Gastroesophageal sphincter (tissue), 4 donors: Measurements from ENCODE around the gene TGFA. TPM values are rescaled to one million over a fixed set of nuclear protein-coding genes. Genes with fewer than 3 reads are reported as not detected.

Experiments used
- ATAC-seq: fragments of 150-250 bp; one replicate; pipeline ENCODE4 v1.9.1; 2016; ENCODE audit warnings: mild to moderate bottlenecking, moderate library complexity
- H3K27ac ChIP-seq, 4 donors: fragments of 200-600 bp; sonication (generic) in 3 of 4; 1 replicate in 3 of 4; 2 replicates in 1 of 4; pipeline ENCODE4 v1.5.1; 2016 to 2019
- H3K27me3 ChIP-seq: fragments of 200-600 bp; sonication (generic); one replicate; pipeline ENCODE4 v1.5.1; 2019
- H3K36me3 ChIP-seq, 2 donors: fragments of 200-600 bp; sonication (generic); one replicate each; pipeline ENCODE4 v1.5.1; 2019; ENCODE audit warnings: control low read depth in 1 of 2
- H3K4me1 ChIP-seq, 3 donors: fragments of 200-600 bp; sonication (generic); 1 replicate in 2 of 3; 2 replicates in 1 of 3; pipeline ENCODE4 v1.5.1; 2016 to 2019; ENCODE audit warnings: control low read depth in 2 of 3
- H3K4me3 ChIP-seq, 2 donors: fragments of 200-600 bp; sonication (generic); one replicate each; pipeline ENCODE4 v1.5.1; 2019; ENCODE audit warnings: mild to moderate bottlenecking in 1 of 2, moderate library complexity in 1 of 2
- H3K9me3 ChIP-seq, 3 donors: fragments of 200-600 bp; sonication (generic); one replicate each; pipeline ENCODE4 v1.5.1; 2017 to 2019; ENCODE audit warnings: control low read depth in 2 of 3
- CTCF ChIP-seq, 4 experiments: fragments of 200-600 bp in 2 of 4; fragments of 450-650 bp in 2 of 4; sonication (generic) in 1 of 4; IDR thresholded peaks; one replicate each; pipeline ENCODE4 v1.5.1; 2017 to 2019; ENCODE audit warnings: antibody characterized with exemption in 4 of 4, mild to moderate bottlenecking in 2 of 4, moderate library complexity in 2 of 4
- EP300 ChIP-seq: sonication (generic); formaldehyde crosslinking; IDR thresholded peaks from one replicate; pipeline ENCODE4 v1.6.1; 2017; ENCODE audit warnings: antibody characterized with exemption, mild to moderate bottlenecking
- POLR2A ChIP-seq, 2 donors: fragments of 450-650 bp; IDR thresholded peaks; one replicate each; pipeline ENCODE4 v1.6.1; 2017; ENCODE audit warnings: antibody characterized with exemption in 2 of 2, mild to moderate bottlenecking in 2 of 2, moderate library complexity in 1 of 2
- POLR2AphosphoS5 ChIP-seq: sonication (generic); formaldehyde crosslinking; IDR thresholded peaks from one replicate; pipeline ENCODE4 v1.6.1; 2017; ENCODE audit warnings: antibody characterized with exemption
- WGBS, 2 donors: methylation state at CpG; one replicate each; pipeline ENCODE4 v1.1.5; 2018; ENCODE audit warnings: low coverage in 1 of 2; 5-methylcytosine and 5-hydroxymethylcytosine counted together
- total RNA-seq, 4 donors: library from RNA; depleted of rRNA; stranded (reverse); fragments of >200 nt; gene quantifications; one replicate each; pipeline ENCODE4 v1.1.0, GENCODE V29; 2016

Gene TGFA
- total RNA-seq, 4 donors from 2014 or later, result 0.31 to 5.0 (median 1.6) TPM

DNA sequence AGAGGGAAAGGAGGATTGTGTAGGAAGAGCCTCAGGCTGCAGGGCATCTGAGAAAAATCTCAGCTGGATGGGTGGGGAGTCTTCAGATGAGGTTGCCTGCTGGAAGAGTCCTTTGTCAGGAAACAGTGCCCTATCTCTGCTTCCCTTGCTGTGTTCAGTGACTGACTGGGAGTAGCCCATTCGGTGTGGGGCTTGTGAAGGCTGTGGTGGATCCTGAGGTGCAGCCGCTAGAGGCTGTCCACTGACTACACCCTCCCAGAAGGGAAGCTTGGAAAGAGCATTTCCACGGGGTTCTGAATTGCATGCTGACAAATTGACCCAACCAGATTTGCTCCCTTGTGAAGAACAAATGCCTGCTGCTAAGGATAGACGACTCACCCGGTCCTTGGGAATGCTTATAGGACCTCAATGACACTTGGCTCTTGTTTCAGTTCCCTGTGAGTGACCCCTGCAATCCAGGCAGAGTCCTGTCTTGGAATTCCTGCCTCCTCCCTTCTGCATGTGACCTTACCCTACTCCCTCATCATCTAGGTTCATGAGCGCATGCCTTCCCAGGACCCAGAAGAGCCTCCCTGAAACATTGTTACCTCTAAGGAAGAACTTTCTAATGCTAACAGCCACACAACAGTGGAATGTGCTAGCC, 142.0 kb downstream of the TGFA start:
- Histone ChIP-seq H3K4me3 (no peak overlapping the region), H3K27ac (no peak overlapping the region), H3K9me3 (no peaks in the 10 kb centered on the region), H3K36me3 (no peaks in the 10 kb centered on the region), H3K27me3 (peaks cover 14% of the 10 kb centered on the region), H3K4me1 (no peaks in the 10 kb centered on the region)
- no peak for ATAC-seq
- TF ChIP-seq EP300, result no peak
- TF ChIP-seq POLR2AphosphoS5, result no peak
- TF ChIP-seq POLR2A (IDR thresholded peaks at IDR 0.05), result no peak
- TF ChIP-seq CTCF (IDR thresholded peaks at IDR 0.05), result no peak
- WGBS, 2 donors, result 44 to 67% methylated on average over 1 to 6 of the region's 6 CpGs

GRCh38 chr2:70403267-70404053, 150.2 kb downstream of the TGFA start:
- Histone ChIP-seq H3K9me3 (no peaks in the 10 kb centered on the region), H3K4me3 (no peak overlapping the region), H3K36me3 (no peaks in the 10 kb centered on the region), H3K27me3 (peaks cover 45% of the 10 kb centered on the region), H3K27ac (no peak overlapping the region), H3K4me1 (no peaks in the 10 kb centered on the region)
- no peak for ATAC-seq
- 82% methylated on average over 7 of the region's 8 CpGs; no CpG with 5 or more reads in 1 of the 2 donors for WGBS, 2 donors
- TF ChIP-seq POLR2A (IDR thresholded peaks at IDR 0.05), result no peak
- no peak for TF ChIP-seq CTCF (IDR thresholded peaks at IDR 0.05)
- TF ChIP-seq EP300, result no peak
- no peak for TF ChIP-seq POLR2AphosphoS5

GRCh38 chr2:70400539-70400938, 153.1 kb downstream of the TGFA start:
- 52 to 66% methylated on average over 3 of the region's 3 CpGs for WGBS, 2 donors
- H3K36me3 ChIP-seq, result no peaks in the 10 kb centered on the region
- peaks cover 39% of the 10 kb centered on the region for H3K27me3 ChIP-seq
- H3K27ac ChIP-seq, result no peak overlapping the region
- H3K4me1 ChIP-seq, result no peaks in the 10 kb centered on the region
- no peak for TF ChIP-seq EP300
- TF ChIP-seq CTCF (IDR thresholded peaks at IDR 0.05), result no peak
- no peak for ATAC-seq
- H3K4me3 ChIP-seq, result no peak overlapping the region
- H3K9me3 ChIP-seq, result no peaks in the 10 kb centered on the region

DNA sequence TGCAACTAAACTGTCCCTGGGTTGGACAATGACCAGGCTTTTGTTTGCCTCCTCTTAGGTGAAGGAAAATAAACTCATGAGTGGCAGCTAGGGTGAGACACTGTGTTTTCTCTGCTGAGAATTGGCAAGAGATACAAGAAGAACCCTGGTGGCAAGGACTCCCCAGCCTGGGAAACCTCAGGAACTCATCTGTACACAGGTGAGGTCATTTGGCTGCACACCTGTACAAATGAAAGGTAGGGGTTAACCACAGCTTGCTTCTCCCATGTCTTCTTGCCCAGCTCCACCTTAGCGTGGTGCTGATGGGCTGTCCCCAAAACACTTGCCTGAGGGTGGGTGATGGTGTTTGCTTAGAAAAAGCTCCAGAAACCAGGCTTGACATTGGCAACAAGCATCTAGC, 154.6 kb downstream of the TGFA start:
- no peak for TF ChIP-seq POLR2A (IDR thresholded peaks at IDR 0.05)
- TF ChIP-seq POLR2AphosphoS5, result no peak
- TF ChIP-seq EP300, result no peak
- TF ChIP-seq CTCF (IDR thresholded peaks at IDR 0.05), result no peak
- Histone ChIP-seq H3K4me1 (no peaks in the 10 kb centered on the region), H3K27ac (no peak overlapping the region), H3K36me3 (no peaks in the 10 kb centered on the region), H3K27me3 (peaks cover 32% of the 10 kb centered on the region), H3K4me3 (no peak overlapping the region), H3K9me3 (peaks cover 0 to 1% (median 0%) of the 10 kb centered on the region in 3 donors)
- no peak for ATAC-seq
- 83% methylated on average over 1 of the region's 1 CpG; no CpG with 5 or more reads in 1 of the 2 donors for WGBS, 2 donors

Other genes with a start within 250 kb of the TGFA start
- gene ADD2, start 214.4 kb upstream of the TGFA start, total RNA-seq, result 1 to 10 TPM; 2.4 to 7.8 (median 3.6) TPM
- gene FIGLA, start 236.8 kb upstream of the TGFA start, total RNA-seq, result not detected